OCI-LY3 (cell line): ENCODE data around the gene HEG1.

Source experiments
- EZH2phosphoT487 ChIP-seq: fragments of 200-600 bp; shearing (Covaris generic); IDR thresholded peaks from 2 replicates; pipeline ENCODE4 v1.6.1; 2018; ENCODE audit warnings: antibody characterized with exemption, mixed run types, low read depth
- TF ChIP-seq, protein P1 (sequence below): fragments of 200-600, 300-600 bp; sonication (generic); IDR thresholded peaks from 2 replicates; pipeline ENCODE4 v1.5.1; 2014; ENCODE audit warnings: antibody characterized with exemption, low read length, low read depth

DNA sequence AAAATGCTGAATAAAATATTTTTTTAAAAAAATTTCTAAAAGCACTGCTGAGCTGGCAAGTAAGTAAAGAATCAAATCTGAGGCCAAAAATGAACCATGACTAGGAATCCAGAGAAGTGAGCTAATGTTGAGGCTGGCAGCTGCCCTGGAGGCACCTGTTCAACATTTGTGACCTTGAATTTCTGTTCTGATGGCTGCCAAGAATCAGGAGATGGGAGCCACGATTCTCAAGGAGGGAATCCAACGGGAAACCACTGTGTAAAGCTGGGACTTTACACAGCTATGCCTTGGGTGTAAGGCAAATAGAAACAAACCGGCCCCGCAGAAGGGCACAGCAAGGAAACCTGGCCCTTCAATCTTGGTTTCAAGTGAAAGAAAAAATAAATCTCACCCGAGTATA lies 22.7 kb downstream of the HEG1 start:
- TF ChIP-seq, protein P1, sequence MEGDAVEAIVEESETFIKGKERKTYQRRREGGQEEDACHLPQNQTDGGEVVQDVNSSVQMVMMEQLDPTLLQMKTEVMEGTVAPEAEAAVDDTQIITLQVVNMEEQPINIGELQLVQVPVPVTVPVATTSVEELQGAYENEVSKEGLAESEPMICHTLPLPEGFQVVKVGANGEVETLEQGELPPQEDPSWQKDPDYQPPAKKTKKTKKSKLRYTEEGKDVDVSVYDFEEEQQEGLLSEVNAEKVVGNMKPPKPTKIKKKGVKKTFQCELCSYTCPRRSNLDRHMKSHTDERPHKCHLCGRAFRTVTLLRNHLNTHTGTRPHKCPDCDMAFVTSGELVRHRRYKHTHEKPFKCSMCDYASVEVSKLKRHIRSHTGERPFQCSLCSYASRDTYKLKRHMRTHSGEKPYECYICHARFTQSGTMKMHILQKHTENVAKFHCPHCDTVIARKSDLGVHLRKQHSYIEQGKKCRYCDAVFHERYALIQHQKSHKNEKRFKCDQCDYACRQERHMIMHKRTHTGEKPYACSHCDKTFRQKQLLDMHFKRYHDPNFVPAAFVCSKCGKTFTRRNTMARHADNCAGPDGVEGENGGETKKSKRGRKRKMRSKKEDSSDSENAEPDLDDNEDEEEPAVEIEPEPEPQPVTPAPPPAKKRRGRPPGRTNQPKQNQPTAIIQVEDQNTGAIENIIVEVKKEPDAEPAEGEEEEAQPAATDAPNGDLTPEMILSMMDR = no peak
- TF ChIP-seq EZH2phosphoT487 = no peak
